SJSA1 (cell line): ENCODE measurements around the gene LRRC14B. TPM values are rescaled to one million over a fixed set of nuclear protein-coding genes. Genes with fewer than 3 reads are reported as not detected.

Experiments used
- DNase-seq, 2 experiments: peaks; one replicate each; pipeline ENCODE4 v3.0.0-alpha.2; 2015 to 2020; ENCODE audit warnings: low spot score in 2 of 2, low read depth in 1 of 2
- H3K27ac ChIP-seq: fragments of 250-450 bp; sonication (Bioruptor Pico); 2 replicates; pipeline ENCODE4 v1.5.1; 2020; ENCODE audit warnings: mild to moderate bottlenecking, moderate library complexity
- H3K27me3 ChIP-seq: fragments of 250-450 bp; sonication (Bioruptor Pico); replicated peaks from 2 replicates; pipeline ENCODE4 v1.5.1; 2020; ENCODE audit warnings: mild to moderate bottlenecking, moderate library complexity
- H3K36me3 ChIP-seq: fragments of 250-450 bp; sonication (Bioruptor Pico); 2 replicates; pipeline ENCODE4 v1.5.1; 2020; ENCODE audit warnings: mild to moderate bottlenecking
- H3K4me1 ChIP-seq: fragments of 250-450 bp; sonication (Bioruptor Pico); replicated peaks from 2 replicates; pipeline ENCODE4 v1.6.1; 2021; ENCODE audit warnings: mild to moderate bottlenecking
- H3K4me3 ChIP-seq: fragments of 250-450 bp; sonication (Bioruptor Pico); 2 replicates; pipeline ENCODE4 v1.5.1; 2020; ENCODE audit warnings: mild to moderate bottlenecking
- H3K9me3 ChIP-seq: fragments of 250-450 bp; sonication (Bioruptor Pico); replicated peaks from 2 replicates; pipeline ENCODE4 v1.5.1; 2020; ENCODE audit warnings: mild to moderate bottlenecking
- total RNA-seq: library from RNA; depleted of rRNA; stranded (reverse); fragments of >200 nt; shearing (Covaris generic); gene quantifications from 2 replicates; pipeline ENCODE4 v1.2.3, GENCODE V29; 2014

Gene LRRC14B
- total RNA-seq, 1 experiment from 2014 or later: not detected

- Histone ChIP-seq H3K27ac (no peak overlapping the region), H3K36me3 (no peaks in the 10 kb centered on the region), H3K27me3 (no peaks in the 10 kb centered on the region), H3K9me3 (no peaks in the 10 kb centered on the region), H3K4me1 (peaks cover 12% of the 10 kb centered on the region), H3K4me3 (no peak overlapping the region)
- no peak for DNase-seq
Observed at GRCh38 chr5:173392-174290, 17.7 kb upstream of the LRRC14B start.

GRCh38 chr5:174291-174600 is 17.0 kb upstream of the LRRC14B start:
- DNase-seq: no peak
- no peak overlapping the region for H3K4me3 ChIP-seq
- H3K9me3 ChIP-seq: no peaks in the 10 kb centered on the region
- H3K27ac ChIP-seq: no peak overlapping the region
- no peaks in the 10 kb centered on the region for H3K27me3 ChIP-seq
- peaks cover 6% of the 10 kb centered on the region for H3K4me1 ChIP-seq
- H3K36me3 ChIP-seq: no peaks in the 10 kb centered on the region

GRCh38 chr5:174876-175465 is 16.3 kb upstream of the LRRC14B start:
- H3K27me3 ChIP-seq: no peaks in the 10 kb centered on the region
- no peak for DNase-seq

GRCh38 chr5:176296-176823 is 14.9 kb upstream of the LRRC14B start:
- no peaks in the 10 kb centered on the region for H3K36me3 ChIP-seq
- H3K27ac ChIP-seq: no peak overlapping the region
- H3K27me3 ChIP-seq: no peaks in the 10 kb centered on the region
- H3K4me3 ChIP-seq: no peak overlapping the region
- no peaks in the 10 kb centered on the region for H3K9me3 ChIP-seq
- no peak for DNase-seq
- H3K4me1 ChIP-seq: no peaks in the 10 kb centered on the region

More at GRCh38 chr5:174876-175465, 16.3 kb upstream of the LRRC14B start:
- Histone ChIP-seq H3K9me3 (no peaks in the 10 kb centered on the region), H3K27ac (no peak overlapping the region), H3K4me3 (no peak overlapping the region), H3K4me1 (no peaks in the 10 kb centered on the region), H3K36me3 (no peaks in the 10 kb centered on the region)

- no peak for DNase-seq
- Histone ChIP-seq H3K9me3 (no peaks in the 10 kb centered on the region), H3K36me3 (no peaks in the 10 kb centered on the region), H3K4me3 (no peak overlapping the region), H3K4me1 (no peaks in the 10 kb centered on the region), H3K27ac (no peak overlapping the region), H3K27me3 (no peaks in the 10 kb centered on the region)
Observed at GRCh38 chr5:178110-178509, 13.2 kb upstream of the LRRC14B start.

GRCh38 chr5:179401-179800 is 11.9 kb upstream of the LRRC14B start:
- no peak overlapping the region for H3K4me3 ChIP-seq
- no peaks in the 10 kb centered on the region for H3K36me3 ChIP-seq
- H3K9me3 ChIP-seq: no peaks in the 10 kb centered on the region
- no peak overlapping the region for H3K27ac ChIP-seq
- H3K4me1 ChIP-seq: no peaks in the 10 kb centered on the region
- no peak for DNase-seq
- H3K27me3 ChIP-seq: no peaks in the 10 kb centered on the region; the same call in 1 of the 2 replicates

- Histone ChIP-seq H3K27me3 (no peaks in the 10 kb centered on the region; the same call in 1 of the 2 replicates), H3K4me3 (no peak overlapping the region), H3K9me3 (no peaks in the 10 kb centered on the region), H3K36me3 (no peaks in the 10 kb centered on the region), H3K27ac (no peak overlapping the region), H3K4me1 (no peaks in the 10 kb centered on the region)
- no peak for DNase-seq
Observed at GRCh38 chr5:180286-180918, 10.9 kb upstream of the LRRC14B start.

- Histone ChIP-seq H3K9me3 (no peaks in the 10 kb centered on the region), H3K36me3 (no peaks in the 10 kb centered on the region), H3K4me3 (no peak overlapping the region), H3K27me3 (no peaks in the 10 kb centered on the region; the same call in 1 of the 2 replicates), H3K4me1 (no peaks in the 10 kb centered on the region), H3K27ac (no peak overlapping the region)
- no peak for DNase-seq
Observed at GRCh38 chr5:181160-181559, 10.1 kb upstream of the LRRC14B start.

- H3K27ac ChIP-seq: no peak overlapping the region
- DNase-seq: no peak
Observed at GRCh38 chr5:181566-181965, 9.7 kb upstream of the LRRC14B start.

GRCh38 chr5:182126-182525 is 9.2 kb upstream of the LRRC14B start:
- Histone ChIP-seq H3K27ac (no peak overlapping the region), H3K4me1 (no peaks in the 10 kb centered on the region), H3K9me3 (no peaks in the 10 kb centered on the region), H3K36me3 (no peaks in the 10 kb centered on the region), H3K4me3 (no peak overlapping the region), H3K27me3 (no peaks in the 10 kb centered on the region; the same call in 1 of the 2 replicates)
- DNase-seq: no peak

More at GRCh38 chr5:181566-181965, 9.7 kb upstream of the LRRC14B start:
- Histone ChIP-seq H3K4me1 (no peaks in the 10 kb centered on the region), H3K4me3 (no peak overlapping the region), H3K36me3 (no peaks in the 10 kb centered on the region), H3K27me3 (no peaks in the 10 kb centered on the region; the same call in 1 of the 2 replicates), H3K9me3 (no peaks in the 10 kb centered on the region)

GRCh38 chr5:184471-184870 is 6.8 kb upstream of the LRRC14B start:
- Histone ChIP-seq H3K4me1 (peaks cover 5% of the 10 kb centered on the region; the same call in 1 of the 2 replicates), H3K36me3 (no peaks in the 10 kb centered on the region), H3K27ac (no peak overlapping the region), H3K27me3 (no peaks in the 10 kb centered on the region; the same call in 1 of the 2 replicates), H3K9me3 (no peaks in the 10 kb centered on the region), H3K4me3 (no peak overlapping the region)
- no peak for DNase-seq

- H3K27ac ChIP-seq: no peak overlapping the region
- DNase-seq: no peak
- H3K36me3 ChIP-seq: no peaks in the 10 kb centered on the region
- peaks cover 5% of the 10 kb centered on the region; the same call in 1 of the 2 replicates for H3K4me1 ChIP-seq
- no peak overlapping the region for H3K4me3 ChIP-seq
- no peaks in the 10 kb centered on the region; the same call in 1 of the 2 replicates for H3K27me3 ChIP-seq
- no peaks in the 10 kb centered on the region for H3K9me3 ChIP-seq
Observed at GRCh38 chr5:185095-186070, 5.9 kb upstream of the LRRC14B start.
